NCI-H1105 (cell line): ENCODE measurements around the gene CENPQ.

Experiments used
- DNase-seq: peaks from one replicate; lab custom pipeline; 2025; lab: John Stamatoyannopoulos, UW

The CENPQ gene

DNA sequence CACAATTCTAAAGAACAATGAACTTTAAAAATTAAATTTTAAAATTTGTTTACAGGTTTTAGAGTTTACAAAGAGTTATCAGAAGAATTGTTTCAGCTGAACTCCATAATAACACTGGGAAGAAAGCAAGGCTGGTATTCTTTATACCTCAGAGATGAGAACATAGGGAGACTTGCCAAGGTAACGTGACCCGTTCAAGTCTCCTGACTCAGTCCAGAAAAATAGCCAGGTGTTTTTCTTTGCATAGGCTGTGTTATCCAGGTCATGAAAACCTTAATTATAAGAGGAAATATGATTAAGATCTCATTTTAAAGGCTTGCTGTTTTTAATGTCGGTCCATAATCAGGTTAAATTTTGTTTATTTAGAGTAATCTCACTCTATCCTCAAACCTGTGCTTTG, 78.8 kb downstream of the CENPQ start:
- DNase-seq: peak; percentile 46
